NCI-H1930 (cell line): Measurements from ENCODE around the gene IZUMO3.
"Not testable (repeated sequence)": the region's sequence is repeated elsewhere in the genome, so short reads cannot be mapped to it uniquely, and the experiment has no call there.

ENCODE experiments used
- DNase-seq, 2 experiments: peaks; one replicate each; lab custom pipeline; 2025; lab: John Stamatoyannopoulos, UW

IZUMO3 gene

GRCh38 chr9:24545847-24546522 is at the start of gene IZUMO3:
IZUMO3 (minus strand) TSS chr9:24545897; CDS start chr9:24545649, 248 bp downstream.
- DNase-seq = no peak

DNA sequence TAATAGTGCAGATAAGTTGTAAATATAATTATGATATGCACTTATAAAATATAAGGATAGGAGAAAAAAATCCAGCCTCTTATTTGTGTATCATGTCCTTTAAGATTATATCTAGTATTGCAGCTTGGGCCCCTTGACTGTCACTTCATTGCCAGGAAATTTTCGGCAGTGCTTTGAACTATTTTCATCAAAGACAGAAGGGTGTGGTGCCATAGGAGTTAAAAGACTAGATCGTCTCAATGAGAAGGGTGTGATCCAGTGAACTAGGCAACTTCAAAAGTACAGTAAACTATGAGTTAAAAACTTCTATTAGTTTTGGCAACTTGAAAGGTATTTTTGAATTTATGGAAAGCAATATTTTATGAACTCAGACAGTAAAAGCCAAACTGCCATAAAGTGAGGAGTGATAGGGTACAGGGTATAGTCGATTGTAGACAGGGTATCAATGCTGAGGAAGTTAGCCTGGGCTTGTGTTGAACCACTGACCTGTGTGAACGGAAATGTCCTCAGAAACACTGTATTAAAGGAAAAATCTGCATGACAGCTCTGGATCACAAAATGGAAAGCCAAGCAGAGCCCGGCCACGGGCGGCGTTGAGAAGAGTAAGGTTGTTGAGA is 48.6 kb upstream of the IZUMO3 start:
- DNase-seq = no peak

DNA sequence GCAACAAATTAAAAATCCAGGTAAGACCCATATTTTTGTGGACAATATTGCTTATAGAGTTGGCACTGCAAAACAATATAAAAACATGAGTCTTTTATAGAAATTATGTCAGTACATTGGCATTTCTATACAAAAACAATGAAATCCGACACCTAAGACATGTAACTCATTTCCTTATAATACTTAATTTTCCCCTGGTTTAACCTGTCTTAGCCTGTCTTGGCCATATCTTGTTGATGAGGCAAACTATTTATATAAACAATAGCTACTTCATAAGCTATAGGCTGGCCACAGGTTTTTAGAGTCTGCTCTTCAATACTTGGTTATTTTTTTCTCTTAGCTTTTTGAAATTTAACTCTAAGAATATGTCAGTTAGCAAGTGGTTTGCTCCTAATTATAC is 44.7 kb upstream of the IZUMO3 start:
- DNase-seq = no peak

- DNase-seq = no peak
These were observed 42.2 kb upstream of the IZUMO3 start for GRCh38 chr9:24587883-24588282.

- peak; percentile 26 to 59 for DNase-seq
These were observed 36.7 kb upstream of the IZUMO3 start for GRCh38 chr9:24582146-24583126.

GRCh38 chr9:24580005-24580404 is 34.3 kb upstream of the IZUMO3 start:
- DNase-seq = not testable (repeated sequence)

GRCh38 chr9:24572406-24572805 is 26.7 kb upstream of the IZUMO3 start:
- DNase-seq = no peak

DNA sequence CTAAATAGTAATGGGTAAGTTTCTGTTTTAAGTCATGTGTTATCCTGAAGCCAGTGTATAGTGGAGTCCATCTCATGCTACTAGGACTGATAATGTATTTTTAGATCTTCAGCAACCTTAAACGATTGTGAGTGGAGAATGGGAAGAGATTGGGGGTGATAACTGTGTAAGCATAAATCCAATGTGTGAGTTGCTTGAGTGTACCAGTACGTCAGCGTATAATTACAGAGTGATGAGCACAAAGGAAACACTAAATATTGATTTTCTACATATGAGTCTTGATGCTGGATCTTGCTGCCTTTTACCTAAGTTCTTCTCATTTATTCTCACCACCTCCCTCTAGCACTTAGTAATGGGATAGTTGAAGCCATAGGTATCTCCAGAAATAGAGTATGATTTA is 16.3 kb upstream of the IZUMO3 start:
- no peak for DNase-seq

DNA sequence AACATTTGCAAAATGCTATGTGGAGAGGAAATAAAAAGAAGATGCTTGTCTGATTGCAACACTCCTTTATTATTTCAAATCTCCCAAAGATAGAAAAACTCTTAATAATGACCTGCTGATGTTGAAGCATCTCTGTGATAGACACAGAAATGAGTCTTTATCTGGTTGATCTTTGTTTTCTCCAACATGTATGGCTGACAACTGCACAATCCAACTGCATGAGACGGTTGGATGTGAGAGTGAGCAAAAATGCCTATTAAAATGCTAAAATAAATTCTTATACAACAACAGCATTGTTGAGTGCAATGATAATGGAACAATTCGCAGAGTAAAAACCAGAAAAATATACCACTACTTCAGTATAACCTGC is 7.5 kb upstream of the IZUMO3 start:
- no peak for DNase-seq

- peak; percentile 70 to 78 for DNase-seq
These were observed 7.0 kb upstream of the IZUMO3 start for GRCh38 chr9:24552526-24553182.

GRCh38 chr9:24545285-24545684 is 412 bp downstream of the IZUMO3 start:
- DNase-seq = no peak

- no peak for DNase-seq
These were observed 27.2 kb downstream of the IZUMO3 start for GRCh38 chr9:24518545-24518944.

DNA sequence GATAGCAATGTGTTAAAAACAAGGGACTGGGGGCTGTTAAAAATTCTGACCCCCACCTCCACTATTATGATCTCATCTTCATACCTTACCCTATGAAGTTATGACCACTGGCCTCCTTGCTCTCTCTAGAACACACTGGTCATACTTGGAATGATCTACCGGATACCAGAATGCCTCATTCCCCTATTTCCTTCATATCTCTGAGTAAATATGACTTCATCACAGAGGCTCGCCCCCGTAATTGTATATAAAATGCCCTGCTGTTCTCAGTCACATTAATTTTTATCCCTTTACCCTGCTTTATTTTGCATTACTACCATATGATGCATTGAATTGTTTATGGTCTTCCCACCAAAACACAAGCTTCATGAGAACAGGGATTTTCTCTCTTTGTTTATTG is 29.2 kb downstream of the IZUMO3 start:
- DNase-seq = no peak

GRCh38 chr9:24509850-24510249 is 35.8 kb downstream of the IZUMO3 start:
- no peak for DNase-seq

DNA sequence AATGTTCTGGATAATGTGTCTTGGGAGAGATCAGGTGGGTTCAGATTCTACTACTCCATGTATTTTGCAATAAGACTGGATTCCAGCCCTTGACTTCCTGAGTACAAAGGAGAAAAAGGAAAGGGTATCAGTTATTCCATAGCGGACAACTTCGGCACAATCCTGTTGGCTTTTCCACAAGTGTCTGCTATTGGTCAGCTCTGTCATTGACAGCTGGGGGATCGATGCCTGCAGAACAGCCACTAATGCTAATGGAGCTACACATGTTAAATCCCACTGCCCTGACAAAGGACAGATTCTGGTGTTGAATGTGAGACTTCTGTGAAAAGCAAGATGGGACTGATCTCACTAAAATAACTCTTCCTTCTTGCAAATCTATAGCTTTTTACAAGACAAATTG is 41.2 kb downstream of the IZUMO3 start:
- no peak for DNase-seq

- peak in 1 of 2 experiments; percentile 19 for DNase-seq
These were observed 43.3 kb downstream of the IZUMO3 start for GRCh38 chr9:24502206-24502937.

DNA sequence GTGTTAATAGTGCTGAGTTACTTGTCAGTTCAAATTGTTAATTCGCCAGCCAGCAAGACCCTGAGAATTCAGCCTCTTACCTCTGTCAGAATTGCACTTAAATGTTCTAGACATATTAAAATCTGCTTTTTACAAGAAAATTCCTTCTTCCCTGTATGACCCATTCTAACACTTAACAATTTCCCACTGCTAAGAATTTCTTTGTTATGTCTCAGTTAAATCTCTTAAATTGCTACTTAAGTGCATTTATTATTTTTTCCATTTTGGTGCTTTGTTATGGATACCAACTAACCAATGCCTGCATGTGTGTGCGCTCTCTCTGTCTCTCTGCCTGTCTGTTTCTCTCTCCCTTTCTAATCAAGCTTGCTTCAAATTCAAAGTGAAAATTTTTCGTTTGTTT is 44.9 kb downstream of the IZUMO3 start:
- DNase-seq = no peak

DNA sequence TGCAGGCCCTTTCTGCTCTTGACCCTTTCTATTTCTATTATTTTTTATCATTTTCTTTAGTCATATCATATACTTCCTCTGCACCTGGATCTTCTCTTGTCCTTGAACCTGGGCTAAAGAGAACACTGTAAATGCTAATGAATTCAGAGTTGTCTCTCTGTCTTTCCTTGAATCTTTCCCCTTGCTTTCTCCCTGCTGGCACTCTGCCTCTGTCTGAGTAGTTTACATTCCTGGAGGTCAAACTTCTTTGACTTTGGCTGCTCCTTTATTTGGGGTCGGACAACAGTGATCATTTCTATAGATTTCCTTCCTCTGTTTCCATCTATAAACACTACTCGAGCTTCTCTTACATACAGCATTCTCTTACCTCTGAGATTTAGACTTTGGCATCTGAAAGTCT is 47.1 kb downstream of the IZUMO3 start:
- no peak for DNase-seq

DNA sequence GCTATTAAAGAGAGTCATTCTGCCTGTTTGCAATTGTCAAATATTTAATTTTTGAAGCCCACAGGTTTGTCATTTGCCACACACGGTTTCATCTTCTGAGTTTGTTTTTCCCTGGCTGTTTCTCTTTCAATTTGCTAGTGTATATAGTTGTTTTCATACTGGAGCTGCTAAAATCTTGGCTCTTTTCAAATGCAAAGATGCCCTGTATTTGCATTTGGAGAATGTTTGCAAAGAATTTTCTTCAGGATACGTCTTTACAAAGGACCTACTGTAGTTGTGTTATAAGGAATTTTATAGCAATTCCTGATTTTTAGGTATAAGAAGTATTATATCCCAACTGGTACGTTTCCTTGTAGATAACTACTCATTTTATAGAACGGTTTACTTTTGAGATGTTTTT is 48.0 kb downstream of the IZUMO3 start:
- DNase-seq = no peak
